Esophagus squamous epithelium (tissue), 5 donors: ENCODE results near the gene FOXP4. TPM values are rescaled to one million over a fixed set of nuclear protein-coding genes. Genes with fewer than 3 reads are reported as not detected.

Experiments used
- DNase-seq: peaks from one replicate; lab custom pipeline; 2025; lab: John Stamatoyannopoulos, UW
- H3K27ac ChIP-seq, 4 donors: fragments of 200-600 bp; sonication (generic); one replicate each; pipeline ENCODE4 v1.5.1; 2016 to 2019; ENCODE audit warnings: mild to moderate bottlenecking in 1 of 4
- H3K27me3 ChIP-seq, 4 donors: fragments of 200-600 bp; sonication (generic); 1 replicate in 3 of 4; 2 replicates in 1 of 4; pipeline versions ENCODE4 v1.5.1 to v1.6.0; 2017 to 2021; ENCODE audit warnings: antibody characterized with exemption in 1 of 4
- H3K36me3 ChIP-seq, 3 donors: fragments of 200-600 bp; sonication (generic); one replicate each; pipeline ENCODE4 v1.5.1; 2016 to 2019
- H3K4me1 ChIP-seq, 3 donors: fragments of 200-600 bp; sonication (generic); one replicate each; pipeline ENCODE4 v1.5.1; 2017 to 2019
- H3K4me3 ChIP-seq, 4 donors: fragments of 200-600 bp; sonication (generic); 1 replicate in 3 of 4; 2 replicates in 1 of 4; pipeline ENCODE4 v1.5.1; 2016 to 2019; ENCODE audit warnings: mild to moderate bottlenecking in 2 of 4, moderate library complexity in 1 of 4
- H3K9me3 ChIP-seq, 3 donors: fragments of 200-600 bp; sonication (generic); one replicate each; pipeline ENCODE4 v1.5.1; 2016 to 2019
- CTCF ChIP-seq, 6 experiments: fragments of 450-650 bp in 4 of 6; fragments of 200-600 bp in 2 of 6; sonication (generic) in 2 of 6; IDR thresholded peaks; one replicate each; pipeline ENCODE4 v1.5.1; 2016 to 2019; ENCODE audit warnings: antibody characterized with exemption in 6 of 6, mild to moderate bottlenecking in 4 of 6, moderate library complexity in 4 of 6
- POLR2A ChIP-seq, 4 donors: fragments of 450-650 bp; IDR thresholded peaks; one replicate each; pipeline ENCODE4 v1.6.1; 2017; ENCODE audit warnings: antibody characterized with exemption in 4 of 4, mild to moderate bottlenecking in 4 of 4, moderate library complexity in 3 of 4
- WGBS, 2 donors: methylation state at CpG; one replicate each; pipeline ENCODE4 v1.1.5; 2018; 5-methylcytosine and 5-hydroxymethylcytosine counted together
- intact Hi-C: fragments of 100-400 bp; cut with DNase I; formaldehyde crosslinking; loops from one replicate; pipeline ENCODE4 v1.15.0; 2022
- total RNA-seq, 4 donors: library from RNA; depleted of rRNA; stranded (reverse); fragments of >200 nt; gene quantifications; one replicate each; pipeline ENCODE4 v1.1.0, GENCODE V29; 2016
- donor health status: DM: yes; HTN: yes; CAD: no.

FOXP4 gene
- total RNA-seq, 4 donors from 2014 or later, result 2.2 to 10.3 (median 6.8) TPM

DNA sequence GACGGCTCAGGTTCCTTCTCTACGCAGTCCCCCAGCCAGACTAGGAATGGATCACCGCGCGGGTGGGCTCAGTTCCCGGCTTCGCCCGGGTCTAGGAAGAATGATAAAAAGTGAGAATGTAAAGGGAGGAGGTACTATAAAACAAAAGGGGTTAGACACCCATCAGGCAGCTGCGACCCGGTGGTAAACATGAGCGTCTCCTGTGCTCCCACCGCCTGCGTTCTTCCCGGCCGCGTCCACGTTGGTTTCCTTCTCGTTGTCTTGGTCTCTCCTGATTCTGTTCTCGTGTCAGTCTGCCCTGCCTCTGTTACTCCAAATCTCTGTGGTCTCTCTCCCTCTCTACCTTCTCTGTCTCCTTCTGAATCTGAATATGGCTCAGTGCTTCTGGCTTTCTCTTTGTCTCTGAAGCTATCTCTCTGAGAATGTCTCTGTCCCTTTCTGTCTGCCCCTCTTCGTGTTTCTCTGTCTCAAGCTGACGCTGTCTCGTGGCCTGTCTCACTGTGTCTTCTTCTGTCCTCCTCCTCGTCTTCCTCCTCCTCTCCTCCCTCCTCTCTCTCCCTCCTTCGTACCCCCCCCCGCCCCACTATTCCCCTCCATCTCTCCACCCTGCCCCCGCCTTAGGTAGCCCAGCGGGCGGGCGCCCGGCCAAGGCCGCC, 41.6 kb upstream of the FOXP4 start:
- Histone ChIP-seq H3K4me3 (peak overlapping the region; percentile 14 to 61 (median 34)), H3K4me1 (peaks cover 22 to 48% (median 23%) of the 10 kb centered on the region in 3 donors), H3K36me3 (no peaks in the 10 kb centered on the region), H3K9me3 (no peaks in the 10 kb centered on the region), H3K27ac (peak overlapping the region; percentile 39 to 79 (median 64)), H3K27me3 (peaks cover 0 to 80% (median 0%) of the 10 kb centered on the region in 4 donors)
- no peak for TF ChIP-seq POLR2A (IDR thresholded peaks at IDR 0.05)
- TF ChIP-seq CTCF (IDR thresholded peaks at IDR 0.05), result no peak
- intact Hi-C loops, result no loop called here
- no peak for DNase-seq
- WGBS, 2 donors, result 0 to 6% methylated on average over 23 to 27 of the region's 31 CpGs

- H3K27me3 ChIP-seq, result peaks cover 0 to 88% (median 0%) of the 10 kb centered on the region in 4 donors
- no peaks in the 10 kb centered on the region for H3K9me3 ChIP-seq
- 10 to 21% methylated on average over 5 to 25 of the region's 57 CpGs for WGBS, 2 donors
- intact Hi-C loops, result no loop called here
- no peak for DNase-seq
- H3K4me3 ChIP-seq, result peak overlapping the region; percentile 14 to 61 (median 34)
- peak overlapping the region; percentile 39 to 79 (median 66) for H3K27ac ChIP-seq
- H3K36me3 ChIP-seq, result no peaks in the 10 kb centered on the region
- H3K4me1 ChIP-seq, result peaks cover 22 to 48% (median 23%) of the 10 kb centered on the region in 3 donors
- TF ChIP-seq CTCF (IDR thresholded peaks at IDR 0.05), result no peak
Measured at GRCh38 chr6:41505122-41506049, 40.8 kb upstream of the FOXP4 start.

- intact Hi-C loops, result no loop called here
- Histone ChIP-seq H3K9me3 (no peaks in the 10 kb centered on the region), H3K4me1 (peaks cover 21 to 35% (median 22%) of the 10 kb centered on the region in 3 donors), H3K27me3 (peaks cover 0 to 98% (median 0%) of the 10 kb centered on the region in 4 donors), H3K27ac (no peak overlapping the region), H3K36me3 (no peaks in the 10 kb centered on the region), H3K4me3 (no peak overlapping the region)
- no peak for TF ChIP-seq POLR2A (IDR thresholded peaks at IDR 0.05)
- no peak for TF ChIP-seq CTCF (IDR thresholded peaks at IDR 0.05)
- WGBS, 2 donors, result 73 to 80% methylated on average over 6 of the region's 6 CpGs
- DNase-seq, result no peak
Measured at GRCh38 chr6:41508479-41508878, 37.7 kb upstream of the FOXP4 start.

- 64 to 65% methylated on average over 5 of the region's 5 CpGs for WGBS, 2 donors
- Histone ChIP-seq H3K36me3 (no peaks in the 10 kb centered on the region), H3K9me3 (no peaks in the 10 kb centered on the region), H3K27ac (no peak overlapping the region), H3K27me3 (peaks cover 0 to 97% (median 0%) of the 10 kb centered on the region in 4 donors), H3K4me3 (no peak overlapping the region), H3K4me1 (peaks cover 10 to 24% (median 14%) of the 10 kb centered on the region in 3 donors)
- TF ChIP-seq POLR2A (IDR thresholded peaks at IDR 0.05) (no peak), CTCF (IDR thresholded peaks at IDR 0.05) (no peak)
- no peak for DNase-seq
- intact Hi-C loops, result no loop called here
Measured at GRCh38 chr6:41509580-41509979, 36.6 kb upstream of the FOXP4 start.
